Stimulated activated CD8-positive, alpha-beta memory T cell treated with anti-CD3 and anti-CD28 coated beads, Interleukin-4, amount 100 ng/mL, for 48 hours (primary cell): ENCODE results near the gene LRPAP1.
"Not testable (repeated sequence)": the region's sequence is repeated elsewhere in the genome, so short reads cannot be mapped to it uniquely, and the experiment has no call there.

Source experiments
- DNase-seq: peaks from one replicate; pipeline ENCODE4 v3.0.0-alpha.2; 2020

LRPAP1 gene, protein sequence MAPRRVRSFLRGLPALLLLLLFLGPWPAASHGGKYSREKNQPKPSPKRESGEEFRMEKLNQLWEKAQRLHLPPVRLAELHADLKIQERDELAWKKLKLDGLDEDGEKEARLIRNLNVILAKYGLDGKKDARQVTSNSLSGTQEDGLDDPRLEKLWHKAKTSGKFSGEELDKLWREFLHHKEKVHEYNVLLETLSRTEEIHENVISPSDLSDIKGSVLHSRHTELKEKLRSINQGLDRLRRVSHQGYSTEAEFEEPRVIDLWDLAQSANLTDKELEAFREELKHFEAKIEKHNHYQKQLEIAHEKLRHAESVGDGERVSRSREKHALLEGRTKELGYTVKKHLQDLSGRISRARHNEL

DNA sequence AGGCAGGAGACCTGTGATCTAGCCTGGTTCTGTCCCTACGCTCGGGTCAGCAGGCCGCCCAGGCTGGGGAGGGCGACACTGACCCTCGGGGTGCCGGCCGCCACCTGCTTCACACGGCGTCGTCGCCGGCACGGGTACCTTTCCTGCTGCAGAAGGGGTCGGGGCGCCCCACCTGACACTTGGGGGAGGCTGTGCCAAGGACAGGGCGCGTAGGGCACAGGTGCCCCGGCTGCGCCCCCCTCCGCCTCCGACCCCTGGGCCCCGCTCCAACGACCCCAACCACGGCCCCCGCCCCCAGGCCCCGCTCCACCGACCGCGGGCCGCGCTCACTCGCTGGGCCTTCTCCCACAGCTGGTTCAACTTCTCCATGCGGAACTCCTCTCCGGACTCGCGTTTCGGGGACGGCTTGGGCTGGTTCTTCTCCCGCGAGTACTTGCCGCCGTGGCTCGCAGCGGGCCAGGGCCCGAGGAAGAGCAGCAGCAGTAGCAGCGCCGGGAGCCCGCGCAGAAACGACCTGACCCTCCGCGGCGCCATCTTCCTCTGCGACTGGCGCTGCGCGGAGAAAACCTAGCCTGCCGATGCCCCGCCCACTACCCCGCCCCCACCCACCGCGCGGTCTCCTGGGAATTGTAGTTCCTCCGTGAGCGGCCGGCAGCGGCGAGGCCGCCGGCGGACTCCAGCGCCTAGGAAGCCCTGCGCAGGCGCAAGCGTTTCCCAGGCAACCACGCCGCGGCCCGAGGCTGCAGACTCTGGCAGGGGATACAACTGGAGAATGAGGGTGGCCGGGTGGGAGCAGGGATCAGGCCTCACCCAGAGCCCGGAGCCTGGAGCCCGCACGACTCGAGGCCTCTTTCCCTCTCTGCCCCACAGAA is at the start of gene LRPAP1:
Gene LRPAP1 (minus strand): TSS at position 544 of the 872 bp plus-strand sequence. CDS start 10 bp downstream, at position 534.
- peak; percentile 91 for DNase-seq

GRCh38 chr4:3581334-3582090 is 49.3 kb upstream of the LRPAP1 start:
- not testable (repeated sequence) for DNase-seq

DNA sequence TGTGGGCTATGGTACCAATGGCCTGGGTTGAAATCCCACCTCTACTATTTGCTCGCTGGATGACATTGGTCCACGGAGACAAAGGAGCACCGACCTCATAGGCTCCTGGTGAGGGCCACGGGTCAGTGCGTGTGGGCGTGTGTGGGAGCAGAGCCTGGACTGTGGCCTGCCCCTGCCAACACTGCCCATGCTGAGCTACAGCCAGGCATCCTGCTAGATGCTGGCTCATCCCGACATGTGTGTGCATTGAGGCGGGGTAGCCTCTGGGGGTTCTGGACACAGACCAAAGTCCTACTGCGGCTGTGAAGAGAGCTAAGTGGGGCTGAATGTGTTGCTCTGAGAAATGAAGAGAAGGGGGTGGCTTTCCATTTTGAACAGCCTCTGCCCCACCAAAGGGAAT is 48.6 kb upstream of the LRPAP1 start:
- DNase-seq = not testable (repeated sequence)

DNA sequence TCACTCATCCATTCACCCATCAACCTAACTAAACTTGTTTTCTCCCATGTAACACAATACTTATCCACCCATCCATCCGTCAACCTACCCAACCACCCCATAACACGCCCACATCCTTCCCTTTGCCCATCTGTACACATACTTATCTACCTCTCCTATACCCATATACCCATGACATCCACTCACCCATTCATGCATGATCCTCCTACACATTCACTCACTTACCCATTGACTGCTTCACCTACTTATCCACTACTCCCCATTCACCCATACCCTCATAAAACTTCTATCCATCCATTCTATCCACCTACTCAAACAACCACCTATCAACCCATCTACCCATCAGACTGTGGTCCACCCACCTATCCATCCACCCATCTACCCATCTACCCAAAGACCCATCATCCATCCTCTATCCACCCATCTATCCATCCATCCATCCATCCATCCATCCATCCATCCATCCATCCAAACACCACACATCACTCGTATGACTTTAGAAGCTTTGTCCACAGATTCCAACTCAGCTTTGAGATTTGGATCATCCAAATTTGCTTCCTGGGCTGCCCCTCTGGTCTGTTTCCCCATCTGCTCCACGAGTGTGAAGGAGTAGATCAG is 46.4 kb upstream of the LRPAP1 start:
- not testable (repeated sequence) for DNase-seq

GRCh38 chr4:3578052-3578451 is 45.8 kb upstream of the LRPAP1 start:
- not testable (repeated sequence) for DNase-seq

DNA sequence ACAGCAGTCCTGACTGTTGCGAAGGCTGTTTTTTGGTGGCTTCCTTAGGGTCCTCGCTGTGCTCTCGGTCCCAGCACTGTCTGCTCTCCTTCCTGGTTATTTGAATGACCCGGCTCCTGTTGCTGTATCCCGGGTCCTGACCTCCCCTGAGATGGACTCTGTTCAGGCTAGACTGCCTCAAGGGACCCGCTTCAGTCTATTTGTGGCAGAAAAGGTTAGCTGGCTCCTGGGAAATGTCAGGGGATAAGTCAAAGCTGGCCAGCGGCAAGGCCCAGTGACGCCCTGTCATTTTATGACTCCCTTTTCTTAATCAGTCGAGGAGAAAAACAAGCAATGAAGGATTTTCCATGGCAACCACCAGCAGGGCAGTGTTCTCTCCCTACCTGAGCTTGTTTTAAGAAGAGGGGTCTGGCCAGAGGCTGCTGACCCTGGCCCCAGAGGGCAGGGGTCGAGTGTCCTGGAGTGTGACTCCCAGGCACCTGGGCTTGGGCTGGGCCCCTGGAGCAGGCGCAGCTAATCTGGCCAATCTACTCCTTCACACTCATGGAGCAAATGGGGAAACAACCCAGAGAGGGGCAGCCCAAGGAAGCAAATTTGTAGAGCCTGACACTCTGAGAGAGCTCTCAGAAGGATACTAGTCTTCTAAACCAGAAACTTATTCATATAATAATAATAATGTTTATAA is 45.1 kb upstream of the LRPAP1 start:
- not testable (repeated sequence) for DNase-seq

DNA sequence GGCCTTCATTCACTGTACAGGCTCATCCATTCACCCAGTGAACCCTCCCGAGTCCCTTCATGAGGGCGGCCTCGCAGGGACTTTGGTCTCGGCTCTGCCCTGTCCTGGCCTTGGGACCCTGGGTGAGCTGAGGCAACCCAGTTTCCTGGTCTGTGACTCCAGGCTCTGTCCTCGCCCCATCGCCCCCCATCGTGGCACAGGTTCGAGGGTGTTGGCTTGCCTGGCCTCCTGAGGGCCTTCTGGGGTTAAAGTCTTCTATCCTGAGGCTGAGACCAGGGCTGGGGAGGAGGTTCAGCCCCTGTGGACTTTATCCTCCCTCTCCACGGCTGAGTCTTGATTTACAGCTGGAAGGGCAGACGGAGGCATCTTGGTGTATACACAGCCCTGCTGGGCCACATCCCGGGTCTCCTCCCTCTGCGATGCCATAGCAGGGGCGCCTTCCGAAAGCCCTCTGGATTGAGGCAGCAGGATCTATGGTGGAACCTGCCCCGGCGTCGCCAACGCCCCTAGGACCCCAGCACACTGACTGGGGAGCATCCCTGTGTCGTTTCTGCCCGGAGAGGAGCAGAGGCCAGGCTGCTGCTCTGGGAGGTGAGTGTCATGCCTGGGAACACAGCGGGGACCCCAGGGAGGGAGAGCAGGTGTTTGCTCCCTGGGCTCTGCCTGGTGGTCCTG is 44.4 kb upstream of the LRPAP1 start:
- not testable (repeated sequence) for DNase-seq

- DNase-seq = not testable (repeated sequence)
Observed at GRCh38 chr4:3575426-3576369, 43.5 kb upstream of the LRPAP1 start.

DNA sequence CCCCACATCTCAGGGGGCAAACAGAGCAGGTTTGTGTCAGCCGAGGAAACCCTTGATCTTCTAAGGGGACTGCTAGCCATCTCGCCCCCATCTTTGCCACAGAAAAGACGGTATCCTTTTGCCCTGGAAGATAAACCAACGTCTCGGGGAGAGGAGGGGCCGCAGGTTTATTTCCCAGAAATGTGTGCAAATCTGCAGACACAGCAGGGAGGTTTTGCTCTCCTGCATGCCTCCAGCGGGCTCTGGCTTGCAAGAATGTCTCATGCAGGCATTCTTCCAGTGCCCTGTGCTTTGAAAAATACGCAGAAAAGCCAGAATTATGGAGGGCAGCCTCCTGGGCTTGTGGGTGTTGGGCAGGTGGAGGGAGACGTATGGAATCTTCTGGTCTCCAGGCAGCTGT is 42.6 kb upstream of the LRPAP1 start:
- not testable (repeated sequence) for DNase-seq

DNA sequence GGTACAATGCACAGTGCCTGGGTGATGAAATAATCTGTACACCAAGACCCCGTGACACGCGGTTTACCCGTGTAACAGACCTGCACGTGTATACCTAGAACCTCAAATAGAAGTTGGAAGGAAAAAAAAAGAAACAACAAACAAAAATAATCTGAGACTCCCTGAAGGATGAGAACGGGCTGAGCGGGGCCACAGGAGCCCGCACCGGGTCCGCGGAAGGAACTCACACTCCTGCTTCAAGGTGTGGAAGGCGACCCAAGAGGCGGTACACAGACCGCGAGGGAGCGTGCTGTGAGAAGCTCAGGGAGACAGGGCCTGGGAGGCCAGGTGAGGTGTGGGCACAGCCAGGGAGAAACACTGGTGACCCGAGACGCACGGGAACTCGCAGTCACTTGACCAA is 42.1 kb upstream of the LRPAP1 start:
- DNase-seq = not testable (repeated sequence)

DNA sequence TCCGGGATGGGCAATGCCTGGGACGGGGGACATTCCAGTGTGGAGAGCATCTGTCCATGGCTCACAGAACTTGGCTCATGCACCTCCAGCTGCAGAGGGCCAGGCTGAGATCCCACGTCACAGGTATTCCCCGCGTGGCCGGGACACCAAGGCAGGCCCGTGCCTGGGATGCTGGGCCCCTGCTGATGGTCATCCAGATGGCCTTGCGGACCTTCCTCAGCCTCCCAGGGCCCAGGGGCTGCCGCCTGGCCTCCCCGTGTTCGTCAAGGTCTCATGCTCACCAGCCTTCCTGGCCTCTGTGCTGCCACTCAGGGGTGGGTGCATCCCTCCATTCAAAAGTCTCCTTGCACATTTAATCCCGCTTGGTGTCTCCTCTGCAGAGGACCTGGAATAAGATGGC is 40.9 kb upstream of the LRPAP1 start:
- DNase-seq = no peak

GRCh38 chr4:3572363-3572762 is 40.1 kb upstream of the LRPAP1 start:
- DNase-seq = no peak

DNA sequence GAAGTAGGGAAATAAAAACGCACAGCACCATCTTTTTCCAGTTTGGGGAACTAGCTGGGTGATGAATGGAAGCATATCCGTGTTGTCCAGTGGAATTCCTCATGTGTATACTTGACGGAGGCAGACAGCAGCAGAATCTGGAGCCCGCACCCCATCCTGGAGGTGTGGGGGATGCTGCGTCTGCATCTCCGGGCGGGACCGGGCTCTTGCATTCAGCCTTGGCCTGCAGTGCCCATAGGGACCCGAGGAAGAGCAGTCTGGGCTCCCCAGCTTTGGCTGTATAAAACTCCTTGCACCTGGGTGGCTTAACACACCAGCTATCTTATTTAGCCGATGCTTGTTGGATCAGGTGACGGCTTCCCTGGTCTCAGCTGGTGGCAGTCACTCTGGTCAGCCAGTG is 39.7 kb upstream of the LRPAP1 start:
- no peak for DNase-seq

- DNase-seq = not testable (repeated sequence)
Observed at GRCh38 chr4:3570923-3571322, 38.7 kb upstream of the LRPAP1 start.

DNA sequence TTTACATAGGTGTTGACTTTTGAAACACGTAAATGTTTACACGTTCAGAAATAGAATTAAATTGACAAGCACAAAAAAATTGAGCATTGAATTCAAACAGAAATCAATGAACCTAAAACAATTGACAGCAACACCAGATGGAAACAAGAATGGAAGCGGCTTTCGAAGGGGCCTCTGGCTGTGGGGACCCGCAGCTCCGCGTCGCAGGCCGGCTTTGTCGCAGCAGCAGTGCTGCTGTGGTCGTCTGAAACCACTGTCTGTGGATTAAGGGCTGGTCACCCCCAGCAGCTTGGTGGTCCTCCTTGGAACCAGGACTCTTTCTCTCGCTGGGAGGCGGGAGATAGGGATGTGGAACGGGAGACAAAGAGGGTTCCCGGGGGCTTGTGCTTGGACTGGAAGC is 37.4 kb upstream of the LRPAP1 start:
- DNase-seq = not testable (repeated sequence)

DNA sequence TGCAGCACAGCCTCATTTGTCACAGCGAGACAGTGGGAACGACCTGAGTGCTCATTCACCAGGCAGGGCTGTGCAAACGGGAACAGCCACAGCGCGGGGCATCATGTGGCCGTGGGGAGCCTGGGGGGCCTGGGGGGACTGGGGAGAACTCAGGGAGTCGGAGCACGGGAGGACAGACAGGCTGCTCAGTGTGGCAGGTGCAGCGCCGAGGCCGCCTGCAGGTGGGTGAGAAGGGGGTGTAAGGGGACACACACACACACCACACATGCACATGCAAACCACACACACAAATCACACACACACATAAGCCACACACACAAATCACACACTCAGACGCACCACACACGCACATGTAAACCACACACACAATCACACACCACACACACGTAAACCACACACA is 34.5 kb upstream of the LRPAP1 start:
- DNase-seq = not testable (repeated sequence)

GRCh38 chr4:3566301-3566700 is 34.1 kb upstream of the LRPAP1 start:
- not testable (repeated sequence) for DNase-seq

- DNase-seq = not testable (repeated sequence)
Observed at GRCh38 chr4:3564948-3565347, 32.7 kb upstream of the LRPAP1 start.

DNA sequence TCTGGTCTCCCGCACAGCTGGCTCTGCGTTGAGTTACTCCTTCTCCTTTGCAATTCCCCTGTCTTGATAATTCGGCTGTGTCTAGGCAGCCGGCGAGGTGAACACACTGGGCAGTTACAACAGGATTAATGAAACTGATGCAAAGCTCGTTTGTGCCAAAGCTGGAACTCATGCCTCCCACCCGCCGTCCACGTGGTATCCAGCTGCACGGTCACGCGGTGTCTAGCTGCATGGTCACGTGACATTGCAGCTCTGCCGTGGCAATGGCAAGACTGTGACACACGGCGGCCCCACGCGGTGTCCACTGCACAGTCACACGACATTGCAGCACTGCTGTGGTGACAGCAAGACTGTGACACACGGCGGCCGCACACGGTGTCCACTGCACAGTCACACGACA is 31.2 kb upstream of the LRPAP1 start:
- DNase-seq = no peak

DNA sequence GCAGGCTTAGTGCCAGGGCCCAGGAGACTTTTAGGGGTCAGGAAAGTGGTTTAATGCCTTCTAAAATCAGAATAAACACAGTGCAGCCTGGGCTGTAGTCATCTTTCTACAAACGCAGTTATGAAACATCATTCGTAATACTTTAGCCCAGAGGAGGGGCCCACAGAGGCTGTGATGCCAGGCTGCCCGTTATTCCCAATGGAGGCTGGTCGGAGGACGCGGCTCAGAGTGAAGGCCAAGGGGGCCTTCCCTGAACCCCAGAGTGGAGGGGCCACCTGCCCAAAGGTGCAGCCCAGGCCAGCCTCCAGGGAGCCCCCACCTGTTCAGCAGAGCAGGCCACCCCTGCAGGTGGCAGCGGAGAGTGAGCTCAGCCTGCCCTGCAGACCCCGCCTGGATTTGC is 29.9 kb upstream of the LRPAP1 start:
- DNase-seq = not testable (repeated sequence)
